DMS79 treated with DMSO at 0.1 percent for 48 hours (cell line): Measurements from ENCODE around the gene NLRX1.
"Not testable (repeated sequence)": the region's sequence is repeated elsewhere in the genome, so short reads cannot be mapped to it uniquely, and the experiment has no call there.

ENCODE experiments used
- DNase-seq: peaks from one replicate; lab custom pipeline; 2025; lab: John Stamatoyannopoulos, UW

The NLRX1 gene

GRCh38 chr11:119209186-119209585, 40.7 kb downstream of the NLRX1 start:
- DNase-seq, result no peak

- DNase-seq, result no peak
Measured at GRCh38 chr11:119210050-119210449, 41.5 kb downstream of the NLRX1 start.

GRCh38 chr11:119218141-119218878, 49.8 kb downstream of the NLRX1 start:
- no peak for DNase-seq

GRCh38 chr11:119222308-119222707, 53.8 kb downstream of the NLRX1 start:
- DNase-seq, result peak; percentile 51

- DNase-seq, result no peak
Measured at GRCh38 chr11:119222891-119223290, 54.4 kb downstream of the NLRX1 start.

- DNase-seq, result no peak
Measured at GRCh38 chr11:119223856-119224255, 55.3 kb downstream of the NLRX1 start.

- DNase-seq, result not testable (repeated sequence)
Measured at GRCh38 chr11:119228535-119229287, 60.2 kb downstream of the NLRX1 start.

- DNase-seq, result no peak
Measured at GRCh38 chr11:119229288-119229672, 60.8 kb downstream of the NLRX1 start.

GRCh38 chr11:119229741-119230140, 61.2 kb downstream of the NLRX1 start:
- DNase-seq, result no peak
